Astrocyte (in vitro differentiated cells and primary cell): Measurements from ENCODE around the gene MATCAP1. TPM values are rescaled to one million over a fixed set of nuclear protein-coding genes. Genes with fewer than 3 reads are reported as not detected.

ENCODE experiments used
- DNase-seq: peaks from one replicate; pipeline ENCODE4 v3.0.0-alpha.2; 2010; ENCODE audit warnings: low read depth
- FAIRE-seq: peaks from 2 replicates; lab custom pipeline; 2011; peaks lifted over from hg19 to GRCh38; lab: Jason Lieb, UNC
- H2AFZ ChIP-seq: 2 replicates; pipeline ENCODE4 v1.6.0; 2012; ENCODE audit warnings: low read depth, low read length, inconsistent platforms
- H3K27ac ChIP-seq: 2 replicates; pipeline ENCODE4 v1.5.1; 2011; ENCODE audit warnings: low read depth, low read length, inconsistent platforms
- H3K27me3 ChIP-seq: 2 replicates; pipeline ENCODE4 v1.6.0; 2011; ENCODE audit warnings: low read length, inconsistent platforms; ENCODE audit not compliant: insufficient read depth
- H3K36me3 ChIP-seq: 2 replicates; pipeline ENCODE4 v1.5.1; 2011; ENCODE audit warnings: low read length, inconsistent platforms; ENCODE audit not compliant: insufficient read depth
- H3K4me1 ChIP-seq: 2 replicates; pipeline ENCODE4 v1.5.1; 2011; ENCODE audit warnings: low read length, inconsistent platforms; ENCODE audit not compliant: insufficient read depth
- H3K4me2 ChIP-seq: 2 replicates; pipeline ENCODE4 v1.6.0; 2012; ENCODE audit warnings: low read length, inconsistent platforms
- H3K4me3 ChIP-seq: 2 replicates; pipeline ENCODE4 v1.5.1; 2011; ENCODE audit warnings: low read depth, mild to moderate bottlenecking, low read length, inconsistent platforms; ENCODE audit not compliant: insufficient read depth
- H3K79me2 ChIP-seq: 2 replicates; pipeline ENCODE4 v1.6.0; 2012; ENCODE audit warnings: mild to moderate bottlenecking, low read length, inconsistent platforms; ENCODE audit not compliant: insufficient read depth
- H3K9ac ChIP-seq: 2 replicates; pipeline ENCODE4 v1.6.0; 2012; ENCODE audit warnings: mild to moderate bottlenecking, low read length, inconsistent platforms
- H3K9me3 ChIP-seq: 2 replicates; pipeline ENCODE4 v1.5.1; 2012; ENCODE audit warnings: low read depth, mild to moderate bottlenecking, low read length, inconsistent platforms; ENCODE audit not compliant: insufficient read depth
- H4K20me1 ChIP-seq: 2 replicates; pipeline ENCODE4 v1.6.0; 2012; ENCODE audit warnings: low read length, inconsistent platforms; ENCODE audit not compliant: insufficient read depth
- H3K27ac Mint-ChIP-seq: one replicate; pipeline ENCODE4 v1.8.0; 2021; ENCODE audit warnings: mild to moderate bottlenecking, mixed read lengths; ENCODE audit not compliant: unreplicated experiment
- H3K27me3 Mint-ChIP-seq: one replicate; pipeline ENCODE4 v1.8.0; 2021; ENCODE audit warnings: low read depth, mixed read lengths; ENCODE audit not compliant: unreplicated experiment
- H3K36me3 Mint-ChIP-seq: one replicate; pipeline ENCODE4 v1.8.0; 2021; ENCODE audit warnings: low read depth, mixed read lengths; ENCODE audit not compliant: unreplicated experiment
- H3K4me1 Mint-ChIP-seq: one replicate; pipeline ENCODE4 v1.8.0; 2021; ENCODE audit warnings: low read depth, mixed read lengths; ENCODE audit not compliant: unreplicated experiment
- H3K4me3 Mint-ChIP-seq: one replicate; pipeline ENCODE4 v1.8.0; 2021; ENCODE audit warnings: mild to moderate bottlenecking, moderate library complexity, mixed read lengths; ENCODE audit not compliant: unreplicated experiment
- H3K9me3 Mint-ChIP-seq: one replicate; pipeline ENCODE4 v1.8.0; 2021; ENCODE audit warnings: mild to moderate bottlenecking, mixed read lengths; ENCODE audit not compliant: unreplicated experiment
- EZH2 ChIP-seq: IDR thresholded peaks from 2 replicates; pipeline ENCODE4 v1.6.1; 2012; ENCODE audit warnings: mild to moderate bottlenecking, low read length, inconsistent platforms; ENCODE audit not compliant: insufficient read depth
- total RNA-seq: library from RNA; stranded (reverse); gene quantifications from 2 replicates; pipeline ENCODE4 v1.2.1, GENCODE V29; 2021
- TF ChIP-seq, protein P1 (sequence below): IDR thresholded peaks from 2 replicates; pipeline ENCODE4 v1.5.1; 2011; ENCODE audit warnings: low read depth, mild to moderate bottlenecking, inconsistent platforms, low read length, moderate library complexity; ENCODE audit not compliant: insufficient read depth

MATCAP1 gene
- total RNA-seq, 1 donor from 2014 or later = 26.1 TPM

DNA sequence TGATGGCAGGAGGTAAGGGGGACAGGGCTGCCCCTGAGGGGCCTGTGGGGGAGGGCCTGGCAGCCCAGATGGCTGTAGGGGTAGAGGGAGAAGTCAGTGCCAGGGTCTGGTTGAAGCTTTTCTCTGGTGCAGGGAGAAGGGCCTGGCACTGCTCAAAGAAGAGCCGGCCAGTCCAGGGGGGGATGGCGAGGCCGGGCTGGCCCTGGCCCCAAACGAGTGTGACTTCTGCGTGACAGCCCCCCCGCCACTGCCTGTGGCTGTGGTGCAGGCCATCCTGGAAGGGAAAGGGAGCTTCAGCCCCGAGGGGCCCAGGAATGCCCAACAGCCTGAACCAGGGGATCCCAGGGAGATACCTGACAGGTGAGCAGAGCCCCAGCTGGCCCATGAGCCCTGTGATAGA is 16.2 kb downstream of the MATCAP1 start:
- no peak overlapping the region for H3K27ac Mint-ChIP-seq
- H3K4me2 ChIP-seq = no peak overlapping the region
- no peak overlapping the region for H3K9ac ChIP-seq
- no peaks in the 10 kb centered on the region for H3K79me2 ChIP-seq
- peaks cover 31% of the 10 kb centered on the region for H3K4me1 ChIP-seq
- no peaks in the 10 kb centered on the region for H3K9me3 ChIP-seq
- H3K9me3 Mint-ChIP-seq = no peaks in the 10 kb centered on the region
- H3K36me3 ChIP-seq = no peaks in the 10 kb centered on the region
- peaks cover 18% of the 10 kb centered on the region for H4K20me1 ChIP-seq
- no peak overlapping the region for H3K4me3 Mint-ChIP-seq
- H3K27me3 Mint-ChIP-seq = peaks cover 44% of the 10 kb centered on the region
- H2AFZ ChIP-seq = no peak overlapping the region
- TF ChIP-seq, protein P1, sequence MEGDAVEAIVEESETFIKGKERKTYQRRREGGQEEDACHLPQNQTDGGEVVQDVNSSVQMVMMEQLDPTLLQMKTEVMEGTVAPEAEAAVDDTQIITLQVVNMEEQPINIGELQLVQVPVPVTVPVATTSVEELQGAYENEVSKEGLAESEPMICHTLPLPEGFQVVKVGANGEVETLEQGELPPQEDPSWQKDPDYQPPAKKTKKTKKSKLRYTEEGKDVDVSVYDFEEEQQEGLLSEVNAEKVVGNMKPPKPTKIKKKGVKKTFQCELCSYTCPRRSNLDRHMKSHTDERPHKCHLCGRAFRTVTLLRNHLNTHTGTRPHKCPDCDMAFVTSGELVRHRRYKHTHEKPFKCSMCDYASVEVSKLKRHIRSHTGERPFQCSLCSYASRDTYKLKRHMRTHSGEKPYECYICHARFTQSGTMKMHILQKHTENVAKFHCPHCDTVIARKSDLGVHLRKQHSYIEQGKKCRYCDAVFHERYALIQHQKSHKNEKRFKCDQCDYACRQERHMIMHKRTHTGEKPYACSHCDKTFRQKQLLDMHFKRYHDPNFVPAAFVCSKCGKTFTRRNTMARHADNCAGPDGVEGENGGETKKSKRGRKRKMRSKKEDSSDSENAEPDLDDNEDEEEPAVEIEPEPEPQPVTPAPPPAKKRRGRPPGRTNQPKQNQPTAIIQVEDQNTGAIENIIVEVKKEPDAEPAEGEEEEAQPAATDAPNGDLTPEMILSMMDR = no peak
- TF ChIP-seq EZH2 = no peak
- DNase-seq (no peak), FAIRE-seq (no peak)
- H3K36me3 Mint-ChIP-seq = peaks cover 7% of the 10 kb centered on the region
- H3K27ac ChIP-seq = no peak overlapping the region
- H3K4me1 Mint-ChIP-seq = peaks cover 18% of the 10 kb centered on the region
- H3K27me3 ChIP-seq = peaks cover 55% of the 10 kb centered on the region
- no peak overlapping the region for H3K4me3 ChIP-seq

DNA sequence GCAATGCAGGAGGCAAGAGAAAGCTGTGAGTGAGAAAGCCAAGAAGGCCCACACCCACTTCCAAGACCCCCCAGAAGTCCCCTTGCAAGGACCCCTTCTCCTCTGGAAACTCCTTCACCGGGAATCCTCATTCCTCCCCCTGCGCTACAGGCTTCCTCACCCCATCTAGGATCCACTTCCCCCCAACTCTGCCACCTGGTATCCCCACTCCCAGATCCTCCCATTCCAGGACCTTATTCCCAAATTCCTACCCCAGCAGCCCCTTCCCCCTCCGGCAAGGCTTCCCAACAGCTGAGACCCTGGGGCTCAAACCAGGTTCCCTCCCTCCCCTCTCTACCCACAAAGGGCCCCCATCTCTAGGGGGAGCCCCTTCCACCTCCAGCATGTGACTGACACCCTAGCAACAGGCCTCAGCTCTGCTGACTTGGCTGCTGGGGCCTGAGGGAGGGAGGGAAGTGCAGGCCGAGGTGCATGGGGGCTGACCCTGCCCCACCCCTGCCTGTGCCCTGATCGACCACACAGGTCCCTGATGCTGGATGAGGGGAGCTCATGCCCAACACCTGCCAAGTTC is 17.1 kb downstream of the MATCAP1 start:
- Histone ChIP-seq H3K4me3 (no peak overlapping the region), H3K9me3 (no peaks in the 10 kb centered on the region), H3K36me3 (no peaks in the 10 kb centered on the region), H3K4me2 (no peak overlapping the region), H4K20me1 (peaks cover 26% of the 10 kb centered on the region), H3K9ac (no peak overlapping the region), H3K27ac (no peak overlapping the region), H3K4me1 (peaks cover 34% of the 10 kb centered on the region), H3K27me3 (peaks cover 63% of the 10 kb centered on the region), H3K79me2 (no peaks in the 10 kb centered on the region), H2AFZ (no peak overlapping the region)
- TF ChIP-seq EZH2 = peak; percentile 39
- TF ChIP-seq, protein P1 = no peak
- Mint-ChIP-seq H3K27me3 (peaks cover 51% of the 10 kb centered on the region), H3K36me3 (peaks cover 4% of the 10 kb centered on the region), H3K4me3 (no peak overlapping the region), H3K4me1 (peaks cover 16% of the 10 kb centered on the region), H3K9me3 (peaks cover 5% of the 10 kb centered on the region), H3K27ac (no peak overlapping the region)
- DNase-seq (no peak), FAIRE-seq (no peak)

DNA sequence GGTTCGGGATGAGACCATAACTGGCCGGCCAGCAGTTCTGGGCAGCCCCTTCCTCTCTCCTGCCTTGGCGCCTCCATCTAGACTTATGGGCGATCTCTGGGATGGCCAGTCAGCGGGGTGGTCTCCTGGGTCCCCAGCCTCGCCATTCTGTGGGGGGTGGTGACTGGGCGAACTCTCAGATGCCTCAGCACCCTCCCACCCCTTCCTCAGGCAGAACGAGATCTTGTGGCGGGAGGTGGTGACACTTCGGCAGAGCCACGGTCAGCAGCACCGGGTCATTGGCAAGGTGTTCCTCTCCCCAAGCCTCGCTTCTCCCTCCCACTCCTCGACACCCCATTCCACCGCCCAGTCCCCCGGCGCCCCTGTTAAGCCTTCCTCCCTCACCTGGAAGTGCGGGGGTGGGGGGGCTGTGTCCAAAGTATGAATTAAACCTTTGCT is 17.6 kb downstream of the MATCAP1 start:
- Histone ChIP-seq H3K27me3 (peaks cover 68% of the 10 kb centered on the region), H3K9me3 (no peaks in the 10 kb centered on the region), H3K79me2 (no peaks in the 10 kb centered on the region), H3K4me3 (no peak overlapping the region), H3K4me1 (peaks cover 29% of the 10 kb centered on the region), H3K4me2 (no peak overlapping the region), H3K9ac (no peak overlapping the region), H3K36me3 (no peaks in the 10 kb centered on the region), H3K27ac (no peak overlapping the region), H4K20me1 (peaks cover 31% of the 10 kb centered on the region), H2AFZ (no peak overlapping the region)
- H3K36me3 Mint-ChIP-seq = peaks cover 2% of the 10 kb centered on the region
- no peak for FAIRE-seq
- TF ChIP-seq, protein P1 = no peak
- no peak for TF ChIP-seq EZH2
- H3K27me3 Mint-ChIP-seq = peaks cover 52% of the 10 kb centered on the region
- H3K4me1 Mint-ChIP-seq = peaks cover 10% of the 10 kb centered on the region
- no peak overlapping the region for H3K4me3 Mint-ChIP-seq
- H3K27ac Mint-ChIP-seq = no peak overlapping the region
- no peak for DNase-seq
- H3K9me3 Mint-ChIP-seq = peaks cover 5% of the 10 kb centered on the region
